Measurements from ENCODE around the gene YPEL3.

YPEL3 gene

DNA sequence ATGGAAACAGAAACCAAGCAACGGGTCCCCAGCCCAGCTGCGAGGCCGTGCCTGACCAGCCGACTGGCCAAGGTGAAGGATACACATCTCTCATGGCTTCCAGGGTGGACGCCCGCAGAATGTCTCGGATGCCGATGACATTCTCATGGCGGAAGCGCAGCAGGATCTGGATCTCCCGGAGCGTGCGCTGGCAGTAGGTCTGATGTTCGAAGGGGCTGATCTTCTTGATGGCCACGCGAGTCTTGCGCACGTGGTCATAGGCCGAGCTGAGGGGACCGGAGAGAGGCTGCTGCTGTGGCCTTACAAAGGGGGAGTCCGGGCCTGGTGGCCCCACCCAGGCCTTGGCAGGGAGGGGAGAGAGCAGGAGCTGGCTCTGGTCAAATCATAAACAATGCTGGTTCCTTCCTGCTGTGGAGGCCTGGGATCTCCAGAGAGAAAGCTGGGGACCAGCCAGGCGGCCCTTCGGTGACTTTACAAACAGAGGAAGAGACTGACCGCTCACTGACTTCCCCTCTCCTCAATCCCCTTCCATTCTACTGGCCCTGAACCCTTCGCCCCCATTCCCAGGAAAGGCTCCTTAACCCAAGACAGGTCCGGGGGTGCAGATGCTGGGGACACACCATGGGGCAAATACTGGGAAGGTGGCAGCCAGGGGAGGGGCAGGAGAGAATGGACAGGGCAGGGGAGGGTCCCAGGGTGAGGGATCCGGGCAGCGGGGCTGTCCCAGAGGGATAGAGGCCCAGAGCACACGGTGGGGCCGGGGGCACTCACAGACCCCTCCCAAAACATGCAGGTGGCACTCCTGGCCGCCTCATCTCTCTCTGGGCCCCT is 25.9 kb upstream of the YPEL3 start:
- no peak for DNase-seq (ENCODE audit: extremely low spot score)
- POLR2A ChIA-PET, result interaction anchor here (0.5 to 1.5 kb wide), 3 partner anchors 9 to 31 kb away, joined by 3 to 5 read pairs (median 5); partner anchors contain the start of gene TBX6
- CTCF ChIA-PET, result no interaction called here
- TF ChIP-seq SP1 (IDR thresholded peaks at IDR 0.05) (no peak), ELF4 (IDR thresholded peaks at IDR 0.05) (no peak), L3MBTL2 (conservative IDR thresholded peaks at IDR 0.05) (no peak), LEF1 (IDR thresholded peaks at IDR 0.05; ENCODE audit: borderline replicate concordance) (no peak), TARDBP (IDR thresholded peaks at IDR 0.05) (no peak), ZNF384 (IDR thresholded peaks at IDR 0.05) (no peak), FOXK2 (IDR thresholded peaks at IDR 0.05) (no peak), ARNT (IDR thresholded peaks at IDR 0.05) (no peak), SUZ12 (IDR thresholded peaks at IDR 0.05) (no peak), FOXM1 (IDR thresholded peaks at IDR 0.05; ENCODE audit: borderline replicate concordance) (no peak), CTBP1 (IDR thresholded peaks at IDR 0.05; ENCODE audit: borderline replicate concordance) (no peak), BHLHE40 (IDR thresholded peaks at IDR 0.05; ENCODE audit: borderline replicate concordance) (no peak), FOXA1 (IDR thresholded peaks at IDR 0.05) (no peak), NFRKB (IDR thresholded peaks at IDR 0.05) (no peak), HDGF (IDR thresholded peaks at IDR 0.05; ENCODE audit: borderline replicate concordance) (no peak)
- TF ChIP-seq, protein P1, sequence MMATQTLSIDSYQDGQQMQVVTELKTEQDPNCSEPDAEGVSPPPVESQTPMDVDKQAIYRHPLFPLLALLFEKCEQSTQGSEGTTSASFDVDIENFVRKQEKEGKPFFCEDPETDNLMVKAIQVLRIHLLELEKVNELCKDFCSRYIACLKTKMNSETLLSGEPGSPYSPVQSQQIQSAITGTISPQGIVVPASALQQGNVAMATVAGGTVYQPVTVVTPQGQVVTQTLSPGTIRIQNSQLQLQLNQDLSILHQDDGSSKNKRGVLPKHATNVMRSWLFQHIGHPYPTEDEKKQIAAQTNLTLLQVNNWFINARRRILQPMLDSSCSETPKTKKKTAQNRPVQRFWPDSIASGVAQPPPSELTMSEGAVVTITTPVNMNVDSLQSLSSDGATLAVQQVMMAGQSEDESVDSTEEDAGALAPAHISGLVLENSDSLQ (IDR thresholded peaks at IDR 0.05), result no peak

DNA sequence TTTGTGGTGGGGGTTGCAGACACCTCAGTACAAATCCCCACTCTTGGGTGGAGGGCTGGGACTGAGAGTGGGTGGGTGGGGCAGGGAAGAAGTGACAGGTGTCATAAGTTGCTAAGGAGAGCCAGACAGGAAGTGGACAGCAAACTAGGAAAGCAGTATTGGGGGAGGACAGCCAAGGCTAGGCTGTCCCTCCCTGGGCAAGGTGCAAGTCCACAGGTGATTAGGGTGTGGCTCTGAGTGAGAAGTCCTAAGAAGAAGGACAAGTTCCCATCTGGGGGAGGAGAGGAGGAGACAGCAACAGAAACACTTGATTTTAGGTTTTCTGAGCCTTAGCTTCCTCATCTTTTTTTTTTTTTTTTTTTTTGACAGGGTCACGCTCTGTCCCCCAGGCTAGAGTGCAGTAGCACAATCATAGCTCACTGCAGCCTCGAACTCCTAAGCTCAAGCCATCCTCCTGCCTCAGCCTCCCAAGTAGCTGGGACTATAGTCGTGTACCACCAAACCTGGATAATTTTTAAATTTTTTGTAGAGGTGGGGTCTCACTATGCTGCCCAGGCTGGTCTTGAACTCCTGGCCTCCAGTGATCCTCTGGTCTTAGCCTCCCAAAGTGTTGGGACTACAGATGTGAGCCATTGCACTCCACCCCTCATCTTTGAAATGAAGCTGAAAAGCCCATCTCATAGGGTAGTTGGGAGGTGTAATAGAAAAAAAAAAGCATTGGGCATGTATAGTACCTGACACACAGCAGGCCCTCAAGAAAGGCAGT is 24.5 kb upstream of the YPEL3 start:
- no peak for DNase-seq (ENCODE audit: extremely low spot score)
- no peak for TF ChIP-seq SUZ12 (IDR thresholded peaks at IDR 0.05)
- no peak for TF ChIP-seq LEF1 (IDR thresholded peaks at IDR 0.05; ENCODE audit: borderline replicate concordance)
- TF ChIP-seq FOXK2 (IDR thresholded peaks at IDR 0.05), result no peak
- no peak for TF ChIP-seq FOXA1 (IDR thresholded peaks at IDR 0.05)
- TF ChIP-seq NFRKB (IDR thresholded peaks at IDR 0.05), result no peak
- no peak for TF ChIP-seq ZNF384 (IDR thresholded peaks at IDR 0.05)
- no peak for TF ChIP-seq HDGF (IDR thresholded peaks at IDR 0.05; ENCODE audit: borderline replicate concordance)
- TF ChIP-seq BHLHE40 (IDR thresholded peaks at IDR 0.05; ENCODE audit: borderline replicate concordance), result no peak
- TF ChIP-seq FOXM1 (IDR thresholded peaks at IDR 0.05; ENCODE audit: borderline replicate concordance), result no peak
- TF ChIP-seq TARDBP (IDR thresholded peaks at IDR 0.05), result no peak
- TF ChIP-seq, protein P1 (IDR thresholded peaks at IDR 0.05), result no peak
- TF ChIP-seq L3MBTL2 (conservative IDR thresholded peaks at IDR 0.05), result no peak
- no peak for TF ChIP-seq ELF4 (IDR thresholded peaks at IDR 0.05)
- TF ChIP-seq CTBP1 (IDR thresholded peaks at IDR 0.05; ENCODE audit: borderline replicate concordance), result no peak
- no peak for TF ChIP-seq SP1 (IDR thresholded peaks at IDR 0.05)
- TF ChIP-seq ARNT (IDR thresholded peaks at IDR 0.05), result no peak
- POLR2A ChIA-PET, result interaction anchor here (0.9 to 1.5 kb wide), 2 partner anchors 8 to 30 kb away, joined by 3 to 5 read pairs; partner anchors contain the start of gene TBX6
- CTCF ChIA-PET, result interaction anchor here (0.6 kb wide), 3 partner anchors 26 to 65 kb away, joined by 3 read pairs; no protein-coding TSS in a partner anchor

DNA sequence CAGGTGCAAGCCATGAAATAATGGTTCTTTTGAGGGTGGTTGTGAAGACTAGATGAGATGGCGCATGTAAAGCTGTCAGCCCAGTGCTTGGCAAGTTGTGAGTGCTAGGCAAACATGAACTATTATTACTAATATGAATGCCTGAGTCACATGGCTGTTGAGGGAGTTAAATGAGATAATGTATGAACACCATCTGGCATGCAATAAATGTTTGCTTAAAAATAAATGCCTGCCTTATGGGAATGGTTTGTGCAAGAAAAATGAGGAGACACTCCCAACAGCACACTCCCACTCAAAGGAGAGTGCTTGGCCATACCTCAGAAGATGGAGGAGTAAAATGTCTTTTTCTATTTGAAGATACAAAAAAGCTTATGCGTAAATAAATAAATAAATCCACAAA is 23.4 kb upstream of the YPEL3 start:
- CTCF ChIA-PET, result no interaction called here
- no peak for TF ChIP-seq HDGF (IDR thresholded peaks at IDR 0.05; ENCODE audit: borderline replicate concordance)
- TF ChIP-seq BHLHE40 (IDR thresholded peaks at IDR 0.05; ENCODE audit: borderline replicate concordance), result no peak
- TF ChIP-seq NFRKB (IDR thresholded peaks at IDR 0.05), result no peak
- TF ChIP-seq ARNT (IDR thresholded peaks at IDR 0.05), result no peak
- TF ChIP-seq CTBP1 (IDR thresholded peaks at IDR 0.05; ENCODE audit: borderline replicate concordance), result no peak
- POLR2A ChIA-PET, result no interaction called here
- DNase-seq (ENCODE audit: extremely low spot score), result no peak

DNA sequence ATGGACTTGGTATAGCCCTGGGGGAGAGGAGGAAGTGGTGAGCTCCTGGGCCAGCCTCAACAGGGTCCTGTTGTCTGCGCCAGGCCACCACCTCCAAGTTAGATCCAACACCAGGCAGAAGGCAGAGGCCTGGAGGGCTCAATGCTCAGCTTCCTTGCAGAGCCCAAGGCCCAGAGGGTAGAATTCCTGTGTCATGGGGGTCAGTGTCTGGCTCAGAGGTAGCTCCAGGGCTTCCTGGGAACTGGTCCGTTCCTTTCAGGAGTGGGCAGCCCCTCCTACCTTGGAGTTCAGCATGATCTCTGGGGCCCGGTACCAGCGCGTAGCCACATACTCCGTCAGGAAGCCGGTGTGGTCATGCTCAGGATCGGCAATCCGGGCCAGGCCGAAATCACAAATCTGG is 21.8 kb upstream of the YPEL3 start:
- POLR2A ChIA-PET, result interaction anchor here (0.7 to 1.9 kb wide), 3 partner anchors 29 to 66 kb away, joined by 3 to 6 read pairs (median 3); partner anchors contain the start of genes ALDOA and CORO1A
- CTCF ChIA-PET, result interaction anchor here (1.1 kb wide), 1 partner anchor 25 kb away, joined by 3 read pairs; no protein-coding TSS in a partner anchor
- DNase-seq (ENCODE audit: extremely low spot score), result no peak
- TF ChIP-seq FOXK2 (IDR thresholded peaks at IDR 0.05), result no peak
- no peak for TF ChIP-seq NFRKB (IDR thresholded peaks at IDR 0.05)
- TF ChIP-seq L3MBTL2 (conservative IDR thresholded peaks at IDR 0.05), result no peak

DNA sequence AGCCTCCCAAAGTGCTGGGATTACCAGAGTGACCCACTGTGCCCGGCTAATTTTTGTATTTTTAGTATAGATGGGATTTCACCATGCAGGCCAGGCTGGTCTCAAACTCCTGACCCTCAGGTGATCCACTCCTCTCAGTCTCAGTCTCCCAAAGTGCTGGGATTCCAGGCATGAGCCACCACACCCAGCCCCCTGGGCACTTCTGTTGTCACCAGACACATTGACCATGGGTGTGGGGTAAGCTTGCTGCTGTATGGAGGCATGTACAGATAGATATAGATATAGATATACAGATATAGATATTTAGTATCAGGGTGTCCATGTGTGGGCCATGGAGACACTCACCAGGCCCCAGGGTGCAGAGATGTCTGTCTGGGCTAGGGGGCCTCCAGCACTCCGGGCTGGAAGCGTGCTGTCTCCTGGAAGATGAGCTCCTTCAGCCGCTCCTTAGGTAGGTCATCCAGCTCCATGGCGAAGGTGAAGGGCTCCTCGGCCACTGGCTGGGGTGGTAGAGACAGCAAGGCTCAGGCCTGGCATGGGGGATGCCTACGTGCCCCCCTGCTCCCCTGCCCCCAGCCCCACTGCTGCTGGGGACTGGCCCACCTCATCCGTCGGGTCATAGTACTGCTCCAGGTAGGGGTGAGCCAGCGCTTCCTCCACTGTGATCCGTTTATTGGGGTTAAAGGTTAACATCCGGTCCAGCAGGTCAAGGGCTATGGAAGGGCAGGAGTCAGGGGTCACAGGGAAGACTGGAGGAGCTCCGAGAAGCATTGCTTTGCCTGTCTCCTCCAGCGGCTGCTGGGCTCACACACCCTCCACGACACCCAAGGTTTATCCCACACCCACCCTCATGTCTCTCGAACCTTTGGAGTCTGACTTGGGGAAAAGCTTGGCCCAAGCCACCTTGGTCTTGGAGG is 20.5 kb upstream of the YPEL3 start:
- ChIA-PET POLR2A (interaction anchor here (1.9 kb wide), 1 partner anchor 67 kb away, joined by 6 read pairs; the partner anchor contains the start of gene CORO1A), CTCF (interaction anchor here (1.1 kb wide), 1 partner anchor 24 kb away, joined by 3 read pairs; no protein-coding TSS in a partner anchor)

More for the DNA sequence above, 20.5 kb upstream of the YPEL3 start:
- DNase-seq (ENCODE audit: extremely low spot score), result no peak
- no peak for TF ChIP-seq SUZ12 (IDR thresholded peaks at IDR 0.05)
- TF ChIP-seq ZNF384 (IDR thresholded peaks at IDR 0.05), result no peak
- TF ChIP-seq FOXA1 (IDR thresholded peaks at IDR 0.05), result no peak
- no peak for TF ChIP-seq SP1 (IDR thresholded peaks at IDR 0.05)
- TF ChIP-seq BHLHE40 (IDR thresholded peaks at IDR 0.05; ENCODE audit: borderline replicate concordance), result no peak
- TF ChIP-seq, protein P1 (IDR thresholded peaks at IDR 0.05), result no peak
- no peak for TF ChIP-seq NFRKB (IDR thresholded peaks at IDR 0.05)
- no peak for TF ChIP-seq L3MBTL2 (conservative IDR thresholded peaks at IDR 0.05)
- no peak for TF ChIP-seq ARNT (IDR thresholded peaks at IDR 0.05)
- no peak for TF ChIP-seq FOXK2 (IDR thresholded peaks at IDR 0.05)
- no peak for TF ChIP-seq TARDBP (IDR thresholded peaks at IDR 0.05)
- TF ChIP-seq ELF4 (IDR thresholded peaks at IDR 0.05), result no peak
- TF ChIP-seq FOXM1 (IDR thresholded peaks at IDR 0.05; ENCODE audit: borderline replicate concordance), result no peak
- no peak for TF ChIP-seq CTBP1 (IDR thresholded peaks at IDR 0.05; ENCODE audit: borderline replicate concordance)
- TF ChIP-seq HDGF (IDR thresholded peaks at IDR 0.05; ENCODE audit: borderline replicate concordance), result no peak

Data from HEK293T (cell line).